Measurements from ENCODE around the gene ZNF618. TPM values are rescaled to one million over a fixed set of nuclear protein-coding genes. Genes with fewer than 3 reads are reported as not detected.

ZNF618 gene
- total RNA-seq, 2 donors from 2014 or later, result 0.33 to 1.4 TPM

DNA sequence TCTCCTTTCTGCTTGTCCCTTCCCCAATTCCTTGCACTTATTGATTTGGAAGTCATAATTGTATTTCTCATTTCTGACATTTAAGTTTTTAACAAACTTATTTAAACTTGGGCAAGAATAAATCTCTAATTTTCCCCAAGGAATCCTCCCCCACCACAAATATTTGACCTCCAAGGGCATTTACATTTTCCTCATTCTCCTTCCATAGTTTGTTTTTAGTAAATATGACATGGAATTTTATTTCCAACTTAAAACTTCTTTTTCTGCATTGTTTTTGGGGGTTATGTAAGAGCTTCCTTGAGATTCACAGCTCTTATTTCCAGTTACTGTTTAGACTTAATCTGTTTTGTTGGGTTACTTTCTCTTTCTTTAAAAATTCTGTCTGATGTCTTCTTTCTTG is 64.9 kb downstream of the ZNF618 start:
- Mint-ChIP-seq H3K9me3 (no peaks in the 10 kb centered on the region), H3K36me3 (no peaks in the 10 kb centered on the region), H3K4me1 (ENCODE audit: low read depth in 2 of 2) (peaks cover 0 to 4% of the 10 kb centered on the region in 2 donors), H3K27ac (no peak overlapping the region), H3K4me3 (no peak overlapping the region), H3K27me3 (no peaks in the 10 kb centered on the region)
- ATAC-seq (no peak), DNase-seq (ENCODE audit: low spot score) (no peak)

GRCh38 chr9:113941526-113941925 is 65.4 kb downstream of the ZNF618 start:
- H3K9me3 Mint-ChIP-seq, result no peaks in the 10 kb centered on the region

GRCh38 chr9:113943112-113944009 is 67.3 kb downstream of the ZNF618 start:
- no peak overlapping the region for H3K27ac Mint-ChIP-seq
- DNase-seq (ENCODE audit: low spot score) (no peak), ATAC-seq (no peak)
- no peaks in the 10 kb centered on the region for H3K9me3 Mint-ChIP-seq
- H3K36me3 Mint-ChIP-seq, result no peaks in the 10 kb centered on the region
- no peak overlapping the region for H3K4me3 Mint-ChIP-seq
- no peaks in the 10 kb centered on the region for H3K27me3 Mint-ChIP-seq
- H3K4me1 Mint-ChIP-seq (ENCODE audit: low read depth in 2 of 2), result peaks cover 0 to 4% of the 10 kb centered on the region in 2 donors

More at GRCh38 chr9:113941526-113941925, 65.4 kb downstream of the ZNF618 start:
- no peaks in the 10 kb centered on the region for H3K36me3 Mint-ChIP-seq
- H3K4me3 Mint-ChIP-seq, result no peak overlapping the region
- H3K27me3 Mint-ChIP-seq, result no peaks in the 10 kb centered on the region
- no peak for ATAC-seq
- no peak for DNase-seq (ENCODE audit: low spot score)
- no peak overlapping the region for H3K27ac Mint-ChIP-seq
- peaks cover 0 to 4% of the 10 kb centered on the region in 2 donors for H3K4me1 Mint-ChIP-seq (ENCODE audit: low read depth in 2 of 2)

- Mint-ChIP-seq H3K27ac (no peak overlapping the region), H3K9me3 (no peaks in the 10 kb centered on the region), H3K4me3 (no peak overlapping the region), H3K4me1 (ENCODE audit: low read depth in 2 of 2) (peaks cover 3 to 4% of the 10 kb centered on the region in 2 donors), H3K36me3 (no peaks in the 10 kb centered on the region), H3K27me3 (no peaks in the 10 kb centered on the region)
- ATAC-seq (no peak), DNase-seq (ENCODE audit: low spot score) (no peak)
Measured at GRCh38 chr9:113945784-113946183, 69.7 kb downstream of the ZNF618 start.

GRCh38 chr9:113946496-113947115 is 70.5 kb downstream of the ZNF618 start:
- Mint-ChIP-seq H3K4me1 (ENCODE audit: low read depth in 2 of 2) (peaks cover 3 to 4% of the 10 kb centered on the region in 2 donors), H3K9me3 (no peaks in the 10 kb centered on the region), H3K27me3 (no peaks in the 10 kb centered on the region), H3K4me3 (no peak overlapping the region), H3K27ac (no peak overlapping the region), H3K36me3 (no peaks in the 10 kb centered on the region)
- DNase-seq (ENCODE audit: low spot score) (no peak), ATAC-seq (no peak)

DNA sequence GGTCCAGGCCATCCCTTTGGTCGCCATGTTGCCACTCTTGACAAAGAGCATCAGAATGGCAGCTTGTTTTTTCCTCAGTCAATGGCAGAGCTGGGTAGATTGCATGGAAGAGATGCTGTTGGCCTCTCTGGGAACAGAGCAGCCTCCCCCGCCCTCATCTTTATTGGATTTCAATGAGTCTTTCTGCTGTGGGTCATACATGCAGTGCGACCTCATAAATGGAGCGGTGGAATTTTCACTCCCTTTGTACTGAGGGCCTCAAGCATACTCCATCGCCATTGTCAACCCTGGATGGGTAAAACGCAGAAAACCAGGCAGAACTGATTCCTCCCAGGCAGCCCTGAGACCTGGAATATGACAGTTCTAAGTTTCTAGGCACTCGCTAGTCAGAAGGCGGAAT is 71.8 kb downstream of the ZNF618 start:
- H3K27me3 Mint-ChIP-seq, result no peaks in the 10 kb centered on the region
- no peaks in the 10 kb centered on the region for H3K36me3 Mint-ChIP-seq

GRCh38 chr9:113948891-113949570 is 72.9 kb downstream of the ZNF618 start:
- ATAC-seq (no peak), DNase-seq (ENCODE audit: low spot score) (no peak)
- H3K9me3 Mint-ChIP-seq, result no peaks in the 10 kb centered on the region
- peaks cover 0 to 3% of the 10 kb centered on the region in 2 donors for H3K4me1 Mint-ChIP-seq (ENCODE audit: low read depth in 2 of 2)
- no peaks in the 10 kb centered on the region for H3K36me3 Mint-ChIP-seq
- H3K4me3 Mint-ChIP-seq, result no peak overlapping the region
- no peak overlapping the region for H3K27ac Mint-ChIP-seq
- no peaks in the 10 kb centered on the region for H3K27me3 Mint-ChIP-seq

More for the DNA sequence above, 71.8 kb downstream of the ZNF618 start:
- Mint-ChIP-seq H3K4me1 (ENCODE audit: low read depth in 2 of 2) (peaks cover 2 to 3% of the 10 kb centered on the region in 2 donors), H3K27ac (no peak overlapping the region), H3K4me3 (no peak overlapping the region), H3K9me3 (no peaks in the 10 kb centered on the region)
- ATAC-seq (no peak), DNase-seq (ENCODE audit: low spot score) (no peak)

- no peaks in the 10 kb centered on the region for H3K36me3 Mint-ChIP-seq
- DNase-seq (ENCODE audit: low spot score) (no peak), ATAC-seq (no peak)
- H3K9me3 Mint-ChIP-seq, result no peaks in the 10 kb centered on the region
- H3K27ac Mint-ChIP-seq, result no peak overlapping the region
- H3K4me3 Mint-ChIP-seq, result no peak overlapping the region
- no peaks in the 10 kb centered on the region for H3K27me3 Mint-ChIP-seq
- peaks cover 0 to 3% of the 10 kb centered on the region in 2 donors for H3K4me1 Mint-ChIP-seq (ENCODE audit: low read depth in 2 of 2)
Measured at GRCh38 chr9:113949571-113950078, 73.5 kb downstream of the ZNF618 start.

- H3K27ac Mint-ChIP-seq, result no peak overlapping the region
Measured at GRCh38 chr9:113950195-113951031, 74.3 kb downstream of the ZNF618 start.

DNA sequence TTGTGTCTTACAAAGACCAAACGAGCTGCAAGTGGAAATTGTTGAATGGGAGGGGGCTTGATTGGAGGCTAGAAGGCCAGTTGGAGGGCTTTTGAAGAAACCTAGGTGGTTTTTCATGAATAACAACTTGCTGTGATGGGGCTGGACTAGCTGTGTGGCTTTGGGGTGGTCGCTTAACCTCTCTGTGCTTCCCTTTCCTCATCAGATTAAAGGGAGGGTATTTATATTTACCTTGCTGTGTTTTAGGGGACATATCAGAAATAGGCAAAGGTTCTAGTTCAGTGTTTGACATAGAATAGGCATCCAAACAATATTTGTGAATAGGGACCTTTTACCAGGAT is 74.9 kb downstream of the ZNF618 start:
- ATAC-seq, result no peak
- Mint-ChIP-seq H3K9me3 (no peaks in the 10 kb centered on the region), H3K4me3 (no peak overlapping the region), H3K36me3 (no peaks in the 10 kb centered on the region), H3K4me1 (ENCODE audit: low read depth in 2 of 2) (peaks cover 0 to 3% of the 10 kb centered on the region in 2 donors), H3K27ac (no peak overlapping the region), H3K27me3 (no peaks in the 10 kb centered on the region)
- DNase-seq (ENCODE audit: low spot score), result no peak

More at GRCh38 chr9:113950195-113951031, 74.3 kb downstream of the ZNF618 start:
- Mint-ChIP-seq H3K36me3 (no peaks in the 10 kb centered on the region), H3K4me3 (no peak overlapping the region), H3K27me3 (no peaks in the 10 kb centered on the region), H3K4me1 (ENCODE audit: low read depth in 2 of 2) (peaks cover 0 to 3% of the 10 kb centered on the region in 2 donors), H3K9me3 (no peaks in the 10 kb centered on the region)
- ATAC-seq (peak in 1 of 2 donors; percentile 48), DNase-seq (ENCODE audit: low spot score) (no peak)

DNA sequence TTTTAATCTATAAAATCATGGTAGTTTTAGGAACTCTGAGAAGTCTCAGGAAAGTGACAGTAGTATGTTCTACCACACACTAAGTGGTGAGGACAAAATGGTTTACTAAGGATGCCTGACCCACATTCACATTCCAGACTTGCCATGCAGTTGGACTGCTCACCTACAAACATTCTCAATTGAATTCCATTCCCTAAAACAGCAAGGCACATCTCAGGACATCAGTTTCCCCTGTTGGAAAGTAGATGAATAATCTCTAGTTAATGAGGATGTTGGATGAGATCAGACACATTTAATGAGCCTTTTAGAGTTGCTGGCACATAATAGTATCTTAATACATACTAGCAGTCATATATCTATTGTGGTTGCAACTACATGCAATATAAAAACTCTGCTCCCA is 76.6 kb downstream of the ZNF618 start:
- H3K9me3 Mint-ChIP-seq, result no peaks in the 10 kb centered on the region
- H3K4me3 Mint-ChIP-seq, result no peak overlapping the region
- H3K4me1 Mint-ChIP-seq (ENCODE audit: low read depth in 2 of 2), result peaks cover 0 to 3% of the 10 kb centered on the region in 2 donors
- H3K27ac Mint-ChIP-seq, result no peak overlapping the region
- DNase-seq (ENCODE audit: low spot score), result no peak
- ATAC-seq, result no peak
- no peaks in the 10 kb centered on the region for H3K27me3 Mint-ChIP-seq
- no peaks in the 10 kb centered on the region for H3K36me3 Mint-ChIP-seq

DNA sequence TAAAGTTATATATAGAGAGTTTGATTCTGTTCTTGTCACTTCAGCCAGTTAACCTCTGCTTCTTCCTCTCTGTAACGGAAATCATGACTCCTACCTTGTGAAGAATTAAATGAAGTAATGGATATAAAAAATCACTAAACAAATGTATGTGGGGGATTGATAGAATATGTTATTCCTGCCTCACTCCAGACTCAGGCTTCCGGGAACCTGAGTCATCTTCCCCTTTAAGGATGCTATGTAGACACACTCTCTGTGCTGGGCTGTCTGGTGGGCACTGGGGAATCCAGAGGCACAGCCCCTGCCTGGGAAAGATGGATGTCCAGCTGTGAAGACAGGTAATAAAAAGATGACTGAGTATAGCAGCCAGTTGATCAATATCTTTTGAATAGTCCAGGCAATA is 77.4 kb downstream of the ZNF618 start:
- no peaks in the 10 kb centered on the region for H3K36me3 Mint-ChIP-seq
- no peak for ATAC-seq
- no peak overlapping the region for H3K27ac Mint-ChIP-seq
- no peaks in the 10 kb centered on the region for H3K27me3 Mint-ChIP-seq
- peaks cover 0 to 3% of the 10 kb centered on the region in 2 donors for H3K4me1 Mint-ChIP-seq (ENCODE audit: low read depth in 2 of 2)
- DNase-seq (ENCODE audit: low spot score), result no peak
- no peaks in the 10 kb centered on the region for H3K9me3 Mint-ChIP-seq
- H3K4me3 Mint-ChIP-seq, result no peak overlapping the region

GRCh38 chr9:113954591-113954990 is 78.5 kb downstream of the ZNF618 start:
- H3K4me3 Mint-ChIP-seq, result no peak overlapping the region
- ATAC-seq, result no peak

More at GRCh38 chr9:113954591-113954990, 78.5 kb downstream of the ZNF618 start:
- Mint-ChIP-seq H3K9me3 (no peaks in the 10 kb centered on the region), H3K4me1 (ENCODE audit: low read depth in 2 of 2) (peaks cover 0 to under 1% of the 10 kb centered on the region in 2 donors), H3K27ac (no peak overlapping the region), H3K36me3 (no peaks in the 10 kb centered on the region), H3K27me3 (no peaks in the 10 kb centered on the region)
- no peak for DNase-seq (ENCODE audit: low spot score)
